Measurements from ENCODE around the gene ABCB8. TPM values are rescaled to one million over a fixed set of nuclear protein-coding genes. Genes with fewer than 3 reads are reported as not detected.

The ABCB8 gene
- total RNA-seq, 1 donor from 2014 or later: 27.7 TPM

- DNase-seq (ENCODE audit: low spot score): peak; percentile 91
Observed at GRCh38 chr7:151085691-151086620, 57.7 kb downstream of the ABCB8 start, which contains the start of gene AGAP3. TSS of gene AGAP3 (plus strand) at chr7:151086475. CDS start at chr7:151086742, 267 bp downstream.

- peak; percentile 40 for DNase-seq (ENCODE audit: low spot score)
Observed at GRCh38 chr7:151086802-151087244, 58.6 kb downstream of the ABCB8 start.

- peak; percentile 51 for DNase-seq (ENCODE audit: low spot score)
Observed at GRCh38 chr7:151087245-151088018, 59.2 kb downstream of the ABCB8 start.

- DNase-seq (ENCODE audit: low spot score): no peak
Observed at GRCh38 chr7:151088019-151088855, 60.0 kb downstream of the ABCB8 start.

GRCh38 chr7:151088856-151089699, 60.8 kb downstream of the ABCB8 start:
- DNase-seq (ENCODE audit: low spot score): peak; percentile 91

- DNase-seq (ENCODE audit: low spot score): no peak
Observed at GRCh38 chr7:151089893-151090730, 61.9 kb downstream of the ABCB8 start.

- no peak for DNase-seq (ENCODE audit: low spot score)
Observed at GRCh38 chr7:151091003-151091402, 62.8 kb downstream of the ABCB8 start.

- no peak for DNase-seq (ENCODE audit: low spot score)
Observed at GRCh38 chr7:151091431-151091830, 63.2 kb downstream of the ABCB8 start.

- no peak for DNase-seq (ENCODE audit: low spot score)
Observed at GRCh38 chr7:151091988-151092387, 63.7 kb downstream of the ABCB8 start.

- no peak for DNase-seq (ENCODE audit: low spot score)
Observed at GRCh38 chr7:151093748-151094147, 65.5 kb downstream of the ABCB8 start.

- no peak for DNase-seq (ENCODE audit: low spot score)
Observed at GRCh38 chr7:151094675-151095074, 66.4 kb downstream of the ABCB8 start.

- DNase-seq (ENCODE audit: low spot score): no peak
Observed at GRCh38 chr7:151095123-151095797, 67.0 kb downstream of the ABCB8 start.

- DNase-seq (ENCODE audit: low spot score): no peak
Observed at GRCh38 chr7:151095828-151096475, 67.7 kb downstream of the ABCB8 start.

Other genes with a start within 250 kb of the ABCB8 start
- 107 TPM for gene TMEM176B, start 228.1 kb upstream of the ABCB8 start, total RNA-seq (ENCODE audit: insufficient read depth, low replicate concordance)
- gene TMEM176A, start 227.7 kb upstream of the ABCB8 start, total RNA-seq (ENCODE audit: insufficient read depth, low replicate concordance): 68.1 TPM
- 0.96 TPM for gene AOC1, start 175.9 kb upstream of the ABCB8 start, total RNA-seq (ENCODE audit: insufficient read depth, low replicate concordance)
- gene KCNH2, start 50.1 kb upstream of the ABCB8 start, total RNA-seq (ENCODE audit: insufficient read depth, low replicate concordance): 25.3 TPM
- 4.6 TPM for gene NOS3, start 37.4 kb upstream of the ABCB8 start, total RNA-seq (ENCODE audit: insufficient read depth, low replicate concordance)
- 2.6 TPM for gene ATG9B, start 4.0 kb upstream of the ABCB8 start, total RNA-seq (ENCODE audit: insufficient read depth, low replicate concordance)
- 2.2 TPM for gene ASIC3, start 20.1 kb downstream of the ABCB8 start, total RNA-seq (ENCODE audit: insufficient read depth, low replicate concordance)
- 5.5 TPM for gene CDK5, start 29.4 kb downstream of the ABCB8 start, total RNA-seq (ENCODE audit: insufficient read depth, low replicate concordance)
- gene SLC4A2, start 31.1 kb downstream of the ABCB8 start, total RNA-seq (ENCODE audit: insufficient read depth, low replicate concordance): 52.0 TPM
- 63.1 TPM for gene FASTK, start 52.4 kb downstream of the ABCB8 start, total RNA-seq (ENCODE audit: insufficient read depth, low replicate concordance)
- gene TMUB1, start 55.0 kb downstream of the ABCB8 start, total RNA-seq (ENCODE audit: insufficient read depth, low replicate concordance): 26.0 TPM
- gene AGAP3, start 58.0 kb downstream of the ABCB8 start, total RNA-seq (ENCODE audit: insufficient read depth, low replicate concordance): 66.0 TPM
- gene GBX1, start 139.2 kb downstream of the ABCB8 start, total RNA-seq (ENCODE audit: insufficient read depth, low replicate concordance): not detected
- not detected for gene ASB10, start 158.8 kb downstream of the ABCB8 start, total RNA-seq (ENCODE audit: insufficient read depth, low replicate concordance)
- gene H2BK1, start 182.0 kb downstream of the ABCB8 start, total RNA-seq (ENCODE audit: insufficient read depth, low replicate concordance): not detected
- 12.8 TPM for gene ABCF2, start 198.8 kb downstream of the ABCB8 start, total RNA-seq (ENCODE audit: insufficient read depth, low replicate concordance)
- gene CHPF2, start 204.0 kb downstream of the ABCB8 start, total RNA-seq (ENCODE audit: insufficient read depth, low replicate concordance): 33.5 TPM
- gene SMARCD3, start 220.2 kb downstream of the ABCB8 start, total RNA-seq (ENCODE audit: insufficient read depth, low replicate concordance): 59.0 TPM

All from umbilical cord (tissue), 2 donors.